Measurements from ENCODE around the gene CDC42BPA. TPM values are rescaled to one million over a fixed set of nuclear protein-coding genes. Genes with fewer than 3 reads are reported as not detected.

CDC42BPA gene
- total and polyA plus RNA-seq, 2 of the 8 experiments (the other 6 are each of a cell fraction or from before 2014, with no cell fraction given) = 7.1 to 28.5 TPM

- Histone ChIP-seq H2BK15ac (ENCODE audit: low read length) (no peak overlapping the region), H3K4me1 (replicated peaks in 1 of 4; ENCODE audit: control insufficient read depth in 3 of 4, insufficient read depth in 4 of 4, low read length in 3 of 4) (no peaks in the 10 kb centered on the region), H4K8ac (ENCODE audit: extremely low read depth, insufficient read depth, low read length) (no peak overlapping the region), H3K27me3 (replicated peaks in 1 of 4; ENCODE audit: control insufficient read depth in 3 of 4, extremely low read depth in 1 of 4, insufficient read depth in 3 of 4, low read length in 3 of 4) (no peaks in the 10 kb centered on the region), H2BK12ac (ENCODE audit: low read depth, low read length) (no peak overlapping the region), H3K9ac (replicated peaks in 1 of 4; ENCODE audit: extremely low read depth in 1 of 4, low read depth in 3 of 4, low read length in 3 of 4) (no peak overlapping the region), H4K5ac (ENCODE audit: insufficient read length, low read depth, low read length) (no peak overlapping the region), H3K56ac (replicated peaks; ENCODE audit: insufficient read length, low read depth, low read length) (no peak overlapping the region), H3K23ac (ENCODE audit: insufficient read length) (no peak overlapping the region), H2BK5ac (ENCODE audit: low read depth, low read length) (no peak overlapping the region), H3K36me3 (ENCODE audit: control insufficient read depth in 2 of 4, insufficient read depth in 4 of 4, low read length in 3 of 4) (peaks cover 0 to 25% (median 6%) of the 10 kb centered on the region in 4 experiments; a peak in 3 of 8 replicates), H3K4me2 (ENCODE audit: insufficient read depth in 1 of 2, low read depth in 2 of 2, low read length in 2 of 2) (no peak overlapping the region), H3K79me2 (ENCODE audit: control insufficient read depth in 1 of 2, insufficient read depth in 2 of 2, low read length in 2 of 2) (no peaks in the 10 kb centered on the region), H4K91ac (replicated peaks; ENCODE audit: insufficient read length, low read length) (no peak overlapping the region), H3K4ac (replicated peaks; ENCODE audit: insufficient read length, low read depth, low read length) (no peak overlapping the region), H3K27ac (ENCODE audit: low read depth, low read length) (no peak overlapping the region), H2AK5ac (ENCODE audit: low read depth, low read length) (no peak overlapping the region), H3K18ac (ENCODE audit: extremely low read depth, low read length) (no peak overlapping the region), H3K4me3 (ENCODE audit: extremely low read depth in 1 of 4, insufficient read depth in 2 of 4, low read depth in 3 of 4, low read length in 4 of 4) (no peak overlapping the region), H3K23me2 (ENCODE audit: low read depth, low read length) (no peaks in the 10 kb centered on the region), H3K14ac (ENCODE audit: insufficient read length) (no peak overlapping the region), H2BK120ac (replicated peaks; ENCODE audit: low read depth, low read length) (no peak overlapping the region), H4K20me1 (replicated peaks in 1 of 2; ENCODE audit: control insufficient read depth in 1 of 2, insufficient read depth in 2 of 2, low read length in 2 of 2) (no peaks in the 10 kb centered on the region), H2BK20ac (ENCODE audit: low read length) (no peak overlapping the region), H3K9me3 (ENCODE audit: insufficient read depth in 2 of 2, low read depth in 1 of 2, low read length in 1 of 2) (no peaks in the 10 kb centered on the region), H3K79me1 (ENCODE audit: low read depth, low read length) (no peaks in the 10 kb centered on the region), H2AFZ (ENCODE audit: low read length) (no peak overlapping the region)
- DNase-seq (ENCODE audit: low read depth in 1 of 2, low spot score in 2 of 2) = no peak
- TF ChIP-seq KDM5A (IDR thresholded peaks at IDR 0.05; ENCODE audit: low read length) = no peak
- ChIA-PET POLR2A (ENCODE audit: partially characterized antibody) (no interaction called here), CTCF (ENCODE audit: partially characterized antibody) (no interaction called here)
- WGBS, 2 experiments (ENCODE audit: extremely low coverage in 1 of 2, insufficient coverage in 1 of 2, insufficient read length in 1 of 2, insufficient replicate concordance in 2 of 2, low coverage in 1 of 2, low lambda C conversion rate in 2 of 2, missing lambda C conversion rate in 1 of 2) = 91% methylated on average over 3 of the region's 3 CpGs; no CpG with 5 or more reads in 1 of the 2 experiments
- no peak for FAIRE-seq
Observed at GRCh38 chr1:227016990-227017389, 301.3 kb downstream of the CDC42BPA start.

Measured in H1 (cell line).